Caco-2 (cell line): ENCODE measurements around the gene KRTAP4-12. TPM values are rescaled to one million over a fixed set of nuclear protein-coding genes. Genes with fewer than 3 reads are reported as not detected.
"Not testable (repeated sequence)": the region's sequence is repeated elsewhere in the genome, so short reads cannot be mapped to it uniquely, and the experiment has no call there.

Experiments used
- BruUV-seq: library from RNA; stranded (reverse); fragments of 400-500 nt; replicated peaks from 2 replicates; lab custom pipeline; 2021; lab: Mats Ljungman, UMichigan
- CTCF ChIA-PET: fragments of 300-600 bp; sonication (Branson Sonifier 250); formaldehyde crosslinking; loops from one replicate; lab custom pipeline; 2022; ENCODE audit warnings: antibody characterized with exemption; lab: Charles Lee
- POLR2A ChIA-PET: fragments of 300-600 bp; sonication (Branson Sonifier 250); formaldehyde crosslinking; loops from one replicate; lab custom pipeline; 2022; ENCODE audit warnings: antibody characterized with exemption; lab: Charles Lee
- DNase-seq, 2 experiments: peaks; one replicate each; pipeline versions ENCODE4 v3.0.0 to v3.0.0-alpha.2; 2020 to 2022
- H3K27me3 ChIP-seq: replicated peaks from 2 replicates; pipeline ENCODE4 v1.6.0; 2011; ENCODE audit warnings: low read length; ENCODE audit not compliant: control insufficient read depth, insufficient read depth
- H3K36me3 ChIP-seq: 2 replicates; pipeline ENCODE4 v1.5.1; 2011; ENCODE audit warnings: low read length; ENCODE audit not compliant: control insufficient read depth, insufficient read depth
- H3K4me1 ChIP-seq: fragments of 250-450 bp; sonication (Bioruptor Pico); 2 replicates; pipeline ENCODE4 v1.5.1; 2020; ENCODE audit warnings: mild to moderate bottlenecking
- H3K4me3 ChIP-seq: 2 replicates; pipeline ENCODE4 v1.5.1; 2011; ENCODE audit warnings: low read depth, mild to moderate bottlenecking, control low read depth, low read length
- H3K9me3 ChIP-seq: fragments of 250-450 bp; sonication (Bioruptor Pico); 2 replicates; pipeline ENCODE4 v1.5.1; 2020; ENCODE audit warnings: mild to moderate bottlenecking, moderate library complexity
- H3K27ac Mint-ChIP-seq: one replicate; pipeline ENCODE4 v1.8.0; 2022; ENCODE audit warnings: mixed read lengths; ENCODE audit not compliant: unreplicated experiment
- H3K27me3 Mint-ChIP-seq: one replicate; pipeline ENCODE4 v1.8.0; 2022; ENCODE audit warnings: mixed read lengths; ENCODE audit not compliant: insufficient read depth, unreplicated experiment
- H3K36me3 Mint-ChIP-seq: one replicate; pipeline ENCODE4 v1.8.0; 2022; ENCODE audit warnings: mild to moderate bottlenecking, mixed read lengths; ENCODE audit not compliant: insufficient read depth, unreplicated experiment
- H3K4me1 Mint-ChIP-seq: one replicate; pipeline ENCODE4 v1.8.0; 2022; ENCODE audit warnings: low read depth, mixed read lengths; ENCODE audit not compliant: unreplicated experiment
- H3K4me3 Mint-ChIP-seq: one replicate; pipeline ENCODE4 v1.8.0; 2022; ENCODE audit warnings: mild to moderate bottlenecking, moderate library complexity, mixed read lengths; ENCODE audit not compliant: unreplicated experiment
- H3K9me3 Mint-ChIP-seq: one replicate; pipeline ENCODE4 v1.8.0; 2022; ENCODE audit warnings: mixed read lengths; ENCODE audit not compliant: unreplicated experiment
- intact Hi-C: fragments of 100-400 bp; cut with micrococcal nuclease; formaldehyde crosslinking; loops from one replicate; pipeline ENCODE4 v1.10.0; 2022; ENCODE audit not compliant: unreplicated experiment
- total RNA-seq: library from RNA; stranded (reverse); gene quantifications from 2 replicates; pipeline ENCODE4 v1.2.3, GENCODE V29; 2022
- TF ChIP-seq, protein P1 (sequence below), 2 experiments: fragments of 200-600 bp in 1 of 2; IDR thresholded peaks; 1 replicate in 1 of 2; 2 replicates in 1 of 2; pipeline versions ENCODE4 v1.5.1 to v1.8.0; 2011 to 2022; ENCODE audit warnings: antibody characterized with exemption in 1 of 2, control low read depth in 1 of 2, inconsistent platforms in 1 of 2, low read depth in 1 of 2, low read length in 1 of 2, mild to moderate bottlenecking in 1 of 2, moderate library complexity in 1 of 2; ENCODE audit not compliant: insufficient read depth in 1 of 2, severe bottlenecking in 1 of 2, unreplicated experiment in 1 of 2

Gene KRTAP4-12
- total RNA-seq, 1 experiment from 2014 or later = not detected

DNA sequence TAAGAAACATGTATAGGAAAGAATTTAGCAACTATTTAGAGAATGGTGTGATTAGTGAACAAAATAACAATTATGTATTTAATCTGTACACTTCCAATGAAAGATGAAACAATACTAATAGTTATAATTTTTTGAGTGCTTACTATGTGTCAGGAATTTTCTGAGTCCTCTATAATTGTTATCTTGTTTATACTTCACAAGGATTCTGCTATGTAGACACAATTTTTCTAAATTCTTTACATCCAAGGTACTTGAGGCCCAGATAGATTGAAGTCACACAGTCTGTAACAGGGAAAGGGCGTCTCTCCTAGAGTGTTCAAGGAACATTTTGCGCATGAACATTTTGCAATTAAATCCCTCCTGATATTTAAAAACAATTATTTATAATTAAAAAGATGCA, 1.1 kb upstream of the KRTAP4-12 start:
- TF ChIP-seq, protein P1, sequence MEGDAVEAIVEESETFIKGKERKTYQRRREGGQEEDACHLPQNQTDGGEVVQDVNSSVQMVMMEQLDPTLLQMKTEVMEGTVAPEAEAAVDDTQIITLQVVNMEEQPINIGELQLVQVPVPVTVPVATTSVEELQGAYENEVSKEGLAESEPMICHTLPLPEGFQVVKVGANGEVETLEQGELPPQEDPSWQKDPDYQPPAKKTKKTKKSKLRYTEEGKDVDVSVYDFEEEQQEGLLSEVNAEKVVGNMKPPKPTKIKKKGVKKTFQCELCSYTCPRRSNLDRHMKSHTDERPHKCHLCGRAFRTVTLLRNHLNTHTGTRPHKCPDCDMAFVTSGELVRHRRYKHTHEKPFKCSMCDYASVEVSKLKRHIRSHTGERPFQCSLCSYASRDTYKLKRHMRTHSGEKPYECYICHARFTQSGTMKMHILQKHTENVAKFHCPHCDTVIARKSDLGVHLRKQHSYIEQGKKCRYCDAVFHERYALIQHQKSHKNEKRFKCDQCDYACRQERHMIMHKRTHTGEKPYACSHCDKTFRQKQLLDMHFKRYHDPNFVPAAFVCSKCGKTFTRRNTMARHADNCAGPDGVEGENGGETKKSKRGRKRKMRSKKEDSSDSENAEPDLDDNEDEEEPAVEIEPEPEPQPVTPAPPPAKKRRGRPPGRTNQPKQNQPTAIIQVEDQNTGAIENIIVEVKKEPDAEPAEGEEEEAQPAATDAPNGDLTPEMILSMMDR (IDR thresholded peaks at IDR 0.05; ENCODE audit: insufficient read depth in 1 of 2, low read depth in 1 of 2, low read length in 1 of 2, severe bottlenecking in 1 of 2, unreplicated experiment in 1 of 2) = no peak
- Histone ChIP-seq H3K36me3 (no peaks in the 10 kb centered on the region), H3K9me3 (no peaks in the 10 kb centered on the region), H3K27me3 (no peaks in the 10 kb centered on the region), H3K4me3 (no peak overlapping the region), H3K4me1 (no peaks in the 10 kb centered on the region)
- intact Hi-C loops = no loop called here
- DNase-seq = no peak
- Mint-ChIP-seq H3K9me3 (peaks cover 4% of the 10 kb centered on the region), H3K27ac (no peak overlapping the region), H3K27me3 (no peaks in the 10 kb centered on the region), H3K4me1 (no peaks in the 10 kb centered on the region), H3K4me3 (no peak overlapping the region), H3K36me3 (no peaks in the 10 kb centered on the region)
- CTCF ChIA-PET = no interaction called here
- POLR2A ChIA-PET = no interaction called here
- BruUV-seq = no TSS peak

GRCh38 chr17:41123292-41123990, 541 bp downstream of the KRTAP4-12 start:
- H3K4me1 ChIP-seq, CTCF ChIA-PET, H3K4me3 Mint-ChIP-seq, H3K36me3 ChIP-seq, POLR2A ChIA-PET, H3K36me3 Mint-ChIP-seq, H3K9me3 ChIP-seq, H3K27me3 ChIP-seq, DNase-seq, H3K27me3 Mint-ChIP-seq, BruUV-seq, H3K4me1 Mint-ChIP-seq, intact Hi-C loops, H3K9me3 Mint-ChIP-seq, H3K4me3 ChIP-seq, H3K27ac Mint-ChIP-seq: not testable (repeated sequence)

GRCh38 chr17:41121742-41122141, 2.2 kb downstream of the KRTAP4-12 start:
- H3K4me1 Mint-ChIP-seq = no peaks in the 10 kb centered on the region
- no peaks in the 10 kb centered on the region for H3K36me3 Mint-ChIP-seq
- no peak overlapping the region for H3K27ac Mint-ChIP-seq
- intact Hi-C loops = no loop called here
- Histone ChIP-seq H3K4me1 (no peaks in the 10 kb centered on the region), H3K4me3 (no peak overlapping the region), H3K9me3 (no peaks in the 10 kb centered on the region), H3K27me3 (no peaks in the 10 kb centered on the region), H3K36me3 (no peaks in the 10 kb centered on the region)
- no peak for DNase-seq
- no peaks in the 10 kb centered on the region for H3K9me3 Mint-ChIP-seq
- H3K27me3 Mint-ChIP-seq = no peaks in the 10 kb centered on the region
- TF ChIP-seq, protein P1 (IDR thresholded peaks at IDR 0.05; ENCODE audit: insufficient read depth in 1 of 2, low read depth in 1 of 2, low read length in 1 of 2, severe bottlenecking in 1 of 2, unreplicated experiment in 1 of 2) = no peak
- POLR2A ChIA-PET = no interaction called here
- CTCF ChIA-PET = no interaction called here
- no peak overlapping the region for H3K4me3 Mint-ChIP-seq
- no TSS peak for BruUV-seq

- H3K9me3 Mint-ChIP-seq, CTCF ChIA-PET, intact Hi-C loops, H3K4me3 Mint-ChIP-seq, H3K4me1 Mint-ChIP-seq, BruUV-seq, H3K4me3 ChIP-seq, H3K36me3 ChIP-seq, H3K4me1 ChIP-seq, H3K27me3 Mint-ChIP-seq, H3K36me3 Mint-ChIP-seq, DNase-seq, POLR2A ChIA-PET, H3K27me3 ChIP-seq, H3K27ac Mint-ChIP-seq, H3K9me3 ChIP-seq: not testable (repeated sequence)
Observed at GRCh38 chr17:41119696-41120690, 4.0 kb downstream of the KRTAP4-12 start.
